ENCODE data around the gene MACROH2A1.

Gene MACROH2A1

DNA sequence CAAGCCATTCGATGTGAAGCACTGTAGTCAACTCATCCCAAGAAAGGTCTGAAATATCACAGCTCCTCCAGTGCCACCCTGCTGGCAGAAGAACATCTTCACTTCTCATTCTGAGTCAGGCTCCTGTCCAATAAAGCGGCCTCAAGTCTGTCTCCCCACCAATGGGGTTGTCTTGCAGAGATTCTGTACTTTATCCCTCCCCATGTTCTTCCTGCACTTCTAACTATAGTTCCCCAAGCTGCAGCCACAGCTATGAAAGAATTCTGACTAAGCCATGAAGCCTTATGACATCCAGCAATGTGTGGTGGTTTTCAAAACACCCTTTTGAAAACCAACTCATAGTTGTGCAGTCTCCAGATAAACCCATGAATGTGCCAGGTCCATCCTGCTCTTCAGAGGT, 6.8 kb downstream of the MACROH2A1 start:
- Histone ChIP-seq H2AFZ (ENCODE audit: low read depth, low read length) (no peak overlapping the region), H3K27ac (ENCODE audit: low read length) (peak overlapping the region; percentile 39; the same call in 1 of the 2 replicates), H3K36me3 (ENCODE audit: insufficient read depth, low read length) (peaks cover 99% of the 10 kb centered on the region), H3K27me3 (ENCODE audit: insufficient read depth, low read length, poor library complexity) (no peaks in the 10 kb centered on the region), H3K79me2 (ENCODE audit: insufficient read depth, low read length) (peaks cover 100% of the 10 kb centered on the region), H3K4me2 (ENCODE audit: insufficient read depth, low read length) (peak overlapping the region; percentile 18; the same call in 1 of the 2 replicates), H4K20me1 (ENCODE audit: insufficient read depth, low read length) (peaks cover 98% of the 10 kb centered on the region), H3K9me3 (ENCODE audit: insufficient read depth, low read length, severe bottlenecking) (no peaks in the 10 kb centered on the region), H3K4me3 (ENCODE audit: low read depth in 1 of 2, low read length in 2 of 2) (no peak overlapping the region), H3K9ac (ENCODE audit: low read depth, low read length) (no peak overlapping the region), H3K4me1 (ENCODE audit: insufficient read depth, low read length) (peaks cover 84% of the 10 kb centered on the region)
- TF ChIP-seq EZH2 (IDR thresholded peaks at IDR 0.05; ENCODE audit: borderline replicate concordance, low read depth, low read length, severe bottlenecking), result no peak
- TF ChIP-seq, protein P1, sequence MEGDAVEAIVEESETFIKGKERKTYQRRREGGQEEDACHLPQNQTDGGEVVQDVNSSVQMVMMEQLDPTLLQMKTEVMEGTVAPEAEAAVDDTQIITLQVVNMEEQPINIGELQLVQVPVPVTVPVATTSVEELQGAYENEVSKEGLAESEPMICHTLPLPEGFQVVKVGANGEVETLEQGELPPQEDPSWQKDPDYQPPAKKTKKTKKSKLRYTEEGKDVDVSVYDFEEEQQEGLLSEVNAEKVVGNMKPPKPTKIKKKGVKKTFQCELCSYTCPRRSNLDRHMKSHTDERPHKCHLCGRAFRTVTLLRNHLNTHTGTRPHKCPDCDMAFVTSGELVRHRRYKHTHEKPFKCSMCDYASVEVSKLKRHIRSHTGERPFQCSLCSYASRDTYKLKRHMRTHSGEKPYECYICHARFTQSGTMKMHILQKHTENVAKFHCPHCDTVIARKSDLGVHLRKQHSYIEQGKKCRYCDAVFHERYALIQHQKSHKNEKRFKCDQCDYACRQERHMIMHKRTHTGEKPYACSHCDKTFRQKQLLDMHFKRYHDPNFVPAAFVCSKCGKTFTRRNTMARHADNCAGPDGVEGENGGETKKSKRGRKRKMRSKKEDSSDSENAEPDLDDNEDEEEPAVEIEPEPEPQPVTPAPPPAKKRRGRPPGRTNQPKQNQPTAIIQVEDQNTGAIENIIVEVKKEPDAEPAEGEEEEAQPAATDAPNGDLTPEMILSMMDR (IDR thresholded peaks at IDR 0.05; ENCODE audit: borderline replicate concordance, extremely low read depth, low read length, poor library complexity, severe bottlenecking), result no peak
- no peak for DNase-seq
- ATAC-seq (ENCODE audit: insufficient read depth, low read depth), result no peak

DNA sequence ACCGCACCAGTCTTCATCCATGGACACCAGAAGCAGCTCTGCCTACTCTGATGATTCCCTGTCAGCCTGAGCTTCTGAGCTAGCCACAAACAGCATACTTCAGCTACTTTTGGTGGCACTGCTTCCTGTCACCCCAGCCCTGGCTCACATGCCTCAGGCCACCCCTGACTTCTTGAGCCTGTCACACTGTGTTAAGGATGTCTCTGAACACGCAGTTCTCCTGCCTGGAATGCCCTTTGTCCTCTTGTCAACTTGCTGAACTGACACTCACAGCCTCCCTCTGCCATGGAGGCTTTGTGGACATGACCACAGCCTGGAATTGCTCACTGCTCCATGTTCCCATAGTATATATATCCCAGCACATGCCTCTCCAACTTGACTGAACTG, 7.2 kb downstream of the MACROH2A1 start:
- Histone ChIP-seq H3K9ac (ENCODE audit: low read depth, low read length) (no peak overlapping the region), H4K20me1 (ENCODE audit: insufficient read depth, low read length) (peaks cover 98% of the 10 kb centered on the region), H3K9me3 (ENCODE audit: insufficient read depth, low read length, severe bottlenecking) (no peaks in the 10 kb centered on the region), H3K79me2 (ENCODE audit: insufficient read depth, low read length) (peaks cover 100% of the 10 kb centered on the region), H3K4me2 (ENCODE audit: insufficient read depth, low read length) (peak overlapping the region; percentile 18; the same call in 1 of the 2 replicates), H3K27ac (ENCODE audit: low read length) (peak overlapping the region; percentile 39; the same call in 1 of the 2 replicates), H3K4me1 (ENCODE audit: insufficient read depth, low read length) (peaks cover 83% of the 10 kb centered on the region), H3K4me3 (ENCODE audit: low read depth in 1 of 2, low read length in 2 of 2) (no peak overlapping the region), H3K36me3 (ENCODE audit: insufficient read depth, low read length) (peaks cover 99% of the 10 kb centered on the region), H3K27me3 (ENCODE audit: insufficient read depth, low read length, poor library complexity) (no peaks in the 10 kb centered on the region), H2AFZ (ENCODE audit: low read depth, low read length) (no peak overlapping the region)
- DNase-seq (no peak), ATAC-seq (ENCODE audit: insufficient read depth, low read depth) (peak; percentile 39; the same call in 2 of the 3 replicates)
- TF ChIP-seq, protein P1 (IDR thresholded peaks at IDR 0.05; ENCODE audit: borderline replicate concordance, extremely low read depth, low read length, poor library complexity, severe bottlenecking), result no peak
- TF ChIP-seq EZH2 (IDR thresholded peaks at IDR 0.05; ENCODE audit: borderline replicate concordance, low read depth, low read length, severe bottlenecking), result no peak

DNA sequence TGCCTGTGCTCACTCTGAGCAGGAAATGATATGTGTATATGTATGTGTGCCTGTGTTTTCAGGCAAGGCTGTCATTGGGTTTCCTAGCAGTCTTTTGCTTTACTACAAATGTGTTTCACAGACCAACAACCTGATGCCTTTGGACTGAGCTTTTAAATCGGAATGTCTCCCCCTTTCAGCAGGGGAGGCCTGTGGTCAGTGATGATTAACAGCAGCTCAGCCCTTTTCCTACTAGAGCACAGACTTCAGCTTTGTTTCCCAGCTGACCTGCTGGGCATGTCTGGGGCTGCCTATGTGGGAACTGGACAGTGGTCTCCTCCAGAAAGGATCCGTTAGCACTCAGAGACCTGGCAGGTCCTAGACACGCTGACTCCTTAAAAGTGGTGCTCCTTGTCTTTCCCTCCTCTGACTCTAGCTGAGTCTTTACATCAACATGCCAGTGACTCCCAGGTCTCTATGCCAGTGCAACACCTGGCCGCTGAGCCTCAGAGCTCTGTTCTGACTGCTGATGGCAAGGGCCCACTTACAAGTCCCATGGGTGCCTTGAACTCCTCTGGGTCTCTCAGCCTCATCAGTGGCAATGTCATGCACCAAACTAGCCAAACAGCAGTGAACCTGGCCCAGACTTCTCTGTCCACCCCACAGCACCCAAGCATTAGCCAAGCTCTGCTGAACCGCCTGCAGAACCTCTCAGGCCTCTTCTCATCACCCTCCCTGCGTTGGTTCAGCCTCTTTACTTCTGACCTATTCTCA, 7.7 kb downstream of the MACROH2A1 start:
- DNase-seq (no peak), ATAC-seq (ENCODE audit: insufficient read depth, low read depth) (no peak)
- Histone ChIP-seq H3K4me2 (ENCODE audit: insufficient read depth, low read length) (peak overlapping the region; percentile 18; the same call in 1 of the 2 replicates), H3K27me3 (ENCODE audit: insufficient read depth, low read length, poor library complexity) (no peaks in the 10 kb centered on the region), H3K4me1 (ENCODE audit: insufficient read depth, low read length) (peaks cover 83% of the 10 kb centered on the region), H3K79me2 (ENCODE audit: insufficient read depth, low read length) (peaks cover 100% of the 10 kb centered on the region), H4K20me1 (ENCODE audit: insufficient read depth, low read length) (peaks cover 98% of the 10 kb centered on the region), H3K9ac (ENCODE audit: low read depth, low read length) (no peak overlapping the region), H2AFZ (ENCODE audit: low read depth, low read length) (no peak overlapping the region), H3K36me3 (ENCODE audit: insufficient read depth, low read length) (peaks cover 99% of the 10 kb centered on the region), H3K27ac (ENCODE audit: low read length) (peak overlapping the region; percentile 39; the same call in 1 of the 2 replicates), H3K4me3 (ENCODE audit: low read depth in 1 of 2, low read length in 2 of 2) (no peak overlapping the region), H3K9me3 (ENCODE audit: insufficient read depth, low read length, severe bottlenecking) (no peaks in the 10 kb centered on the region)
- TF ChIP-seq, protein P1 (IDR thresholded peaks at IDR 0.05; ENCODE audit: borderline replicate concordance, extremely low read depth, low read length, poor library complexity, severe bottlenecking), result no peak
- no peak for TF ChIP-seq EZH2 (IDR thresholded peaks at IDR 0.05; ENCODE audit: borderline replicate concordance, low read depth, low read length, severe bottlenecking)

Measured in DND-41 (cell line).